SK-N-MC (cell line): ENCODE results near the gene NCEH1.

Experiments
- DNase-seq: peaks from one replicate; pipeline ENCODE4 v3.0.0-alpha.2; 2011; ENCODE audit warnings: low read depth, low spot score
- H3K27ac ChIP-seq: fragments of 200-600 bp; sonication (generic); 2 replicates; pipeline ENCODE4 v1.5.1; 2016; ENCODE audit warnings: mixed run types
- H3K36me3 ChIP-seq: fragments of 200-600 bp; sonication (generic); 2 replicates; pipeline ENCODE4 v1.6.1; 2017; ENCODE audit warnings: antibody characterized with exemption, low read length, mixed read lengths; ENCODE audit not compliant: insufficient read depth
- H3K4me3 ChIP-seq: fragments of 200-600 bp; sonication (generic); 2 replicates; pipeline ENCODE4 v1.5.1; 2016
- H3K9ac ChIP-seq: fragments of 200-600 bp; sonication (generic); 2 replicates; pipeline ENCODE4 v1.8.0; 2017; ENCODE audit warnings: mixed run types, mixed read lengths; ENCODE audit not compliant: insufficient read length
- H3K9me3 ChIP-seq: fragments of 200-600 bp; sonication (generic); 2 replicates; pipeline ENCODE4 v1.6.1; 2017; ENCODE audit warnings: low read depth, mild to moderate bottlenecking, antibody characterized with exemption, low read length, moderate library complexity, mixed read lengths
- EZH2 ChIP-seq: fragments of 200-600 bp; sonication (generic); IDR thresholded peaks from one replicate; pipeline ENCODE4 v1.6.1; 2017; ENCODE audit warnings: antibody characterized with exemption
- FOXP2 ChIP-seq: optimal IDR thresholded peaks from 2 replicates; pipeline ENCODE3; 2011; ENCODE audit warnings: mild to moderate bottlenecking, moderate library complexity; ENCODE audit not compliant: insufficient read depth; ENCODE audit errors: extremely low read length, control extremely low read depth
- POLR2AphosphoS5 ChIP-seq: IDR thresholded peaks from 2 replicates; pipeline ENCODE4 v1.6.1; 2012; ENCODE audit warnings: mild to moderate bottlenecking, low read depth, low read length, borderline replicate concordance

NCEH1 gene

GRCh38 chr3:172647823-172648222, 63.0 kb downstream of the NCEH1 start:
- TF ChIP-seq FOXP2 (no peak), EZH2 (no peak), POLR2AphosphoS5 (no peak)
- no peak for DNase-seq
- no peak overlapping the region for H3K9ac ChIP-seq
- no peaks in the 10 kb centered on the region for H3K36me3 ChIP-seq
- no peak overlapping the region for H3K4me3 ChIP-seq
- no peak overlapping the region for H3K27ac ChIP-seq
- H3K9me3 ChIP-seq = no peaks in the 10 kb centered on the region

- Histone ChIP-seq H3K36me3 (no peaks in the 10 kb centered on the region), H3K27ac (no peak overlapping the region), H3K9ac (no peak overlapping the region), H3K9me3 (no peaks in the 10 kb centered on the region), H3K4me3 (no peak overlapping the region)
- DNase-seq = no peak
- TF ChIP-seq POLR2AphosphoS5 (no peak), FOXP2 (no peak), EZH2 (no peak)
Measured at GRCh38 chr3:172647080-172647479, 63.8 kb downstream of the NCEH1 start.

- Histone ChIP-seq H3K9ac (no peak overlapping the region), H3K9me3 (no peaks in the 10 kb centered on the region), H3K4me3 (no peak overlapping the region), H3K36me3 (no peaks in the 10 kb centered on the region), H3K27ac (no peak overlapping the region)
- DNase-seq = no peak
- TF ChIP-seq POLR2AphosphoS5 (no peak), FOXP2 (no peak), EZH2 (no peak)
Measured at GRCh38 chr3:172646439-172647015, 64.3 kb downstream of the NCEH1 start.

GRCh38 chr3:172644258-172644657, 66.6 kb downstream of the NCEH1 start:
- no peaks in the 10 kb centered on the region for H3K36me3 ChIP-seq
- no peaks in the 10 kb centered on the region for H3K9me3 ChIP-seq
- DNase-seq = no peak
- no peak overlapping the region for H3K4me3 ChIP-seq
- H3K27ac ChIP-seq = no peak overlapping the region
- no peak overlapping the region for H3K9ac ChIP-seq
- no peak for TF ChIP-seq EZH2
- no peak for TF ChIP-seq POLR2AphosphoS5
- no peak for TF ChIP-seq FOXP2

GRCh38 chr3:172643506-172644179, 67.2 kb downstream of the NCEH1 start:
- H3K36me3 ChIP-seq = no peaks in the 10 kb centered on the region
- no peaks in the 10 kb centered on the region for H3K9me3 ChIP-seq
- H3K9ac ChIP-seq = no peak overlapping the region
- H3K27ac ChIP-seq = no peak overlapping the region
- no peak for TF ChIP-seq POLR2AphosphoS5
- no peak for TF ChIP-seq FOXP2
- no peak for TF ChIP-seq EZH2
- DNase-seq = no peak
- H3K4me3 ChIP-seq = no peak overlapping the region

- no peak overlapping the region for H3K9ac ChIP-seq
- TF ChIP-seq EZH2 (no peak), POLR2AphosphoS5 (no peak), FOXP2 (no peak)
- DNase-seq = no peak
- H3K36me3 ChIP-seq = no peaks in the 10 kb centered on the region
- no peak overlapping the region for H3K4me3 ChIP-seq
- H3K27ac ChIP-seq = no peak overlapping the region
- H3K9me3 ChIP-seq = no peaks in the 10 kb centered on the region
Measured at GRCh38 chr3:172641291-172641690, 69.6 kb downstream of the NCEH1 start.

GRCh38 chr3:172640751-172641150, 70.1 kb downstream of the NCEH1 start:
- DNase-seq = no peak
- Histone ChIP-seq H3K27ac (no peak overlapping the region), H3K36me3 (no peaks in the 10 kb centered on the region), H3K9ac (no peak overlapping the region), H3K9me3 (no peaks in the 10 kb centered on the region), H3K4me3 (no peak overlapping the region)
- TF ChIP-seq FOXP2 (no peak), EZH2 (no peak), POLR2AphosphoS5 (no peak)

GRCh38 chr3:172635588-172635987, 75.3 kb downstream of the NCEH1 start:
- no peak for TF ChIP-seq FOXP2
- TF ChIP-seq EZH2 = no peak
- no peak for TF ChIP-seq POLR2AphosphoS5
- no peak for DNase-seq
- no peak overlapping the region for H3K4me3 ChIP-seq
- H3K36me3 ChIP-seq = no peaks in the 10 kb centered on the region
- H3K9ac ChIP-seq = no peak overlapping the region
- H3K27ac ChIP-seq = no peak overlapping the region
- no peaks in the 10 kb centered on the region for H3K9me3 ChIP-seq

GRCh38 chr3:172634948-172635347, 75.9 kb downstream of the NCEH1 start:
- DNase-seq = no peak
- Histone ChIP-seq H3K9ac (no peak overlapping the region), H3K9me3 (no peaks in the 10 kb centered on the region), H3K27ac (no peak overlapping the region), H3K4me3 (no peak overlapping the region), H3K36me3 (no peaks in the 10 kb centered on the region)
- TF ChIP-seq POLR2AphosphoS5 (no peak), FOXP2 (no peak), EZH2 (no peak)

GRCh38 chr3:172630316-172630715, 80.6 kb downstream of the NCEH1 start:
- Histone ChIP-seq H3K9me3 (no peaks in the 10 kb centered on the region), H3K36me3 (no peaks in the 10 kb centered on the region), H3K4me3 (no peak overlapping the region), H3K27ac (no peak overlapping the region), H3K9ac (no peak overlapping the region)
- no peak for TF ChIP-seq POLR2AphosphoS5
- no peak for TF ChIP-seq FOXP2
- no peak for TF ChIP-seq EZH2
- DNase-seq = no peak
